Measurements from ENCODE around the gene SNX19. TPM values are rescaled to one million over a fixed set of nuclear protein-coding genes. Genes with fewer than 3 reads are reported as not detected.
"Not testable (repeated sequence)": the region's sequence is repeated elsewhere in the genome, so short reads cannot be mapped to it uniquely, and the experiment has no call there.

Gene SNX19
- 52.1 TPM for polyA plus RNA-seq (ENCODE audit: insufficient read length)
- long read RNA-seq, donor 1, full-length matches to known transcripts: 4 of 24 reads
- long read RNA-seq, donor 1, partial matches to known transcripts: 20 of 24 reads
- long read RNA-seq, donor 1, other reads (novel, unspliced or antisense): 0 of 24 reads
- long read RNA-seq, donor 2, partial matches to known transcripts: 0 of 4 reads
- long read RNA-seq, donor 2, other reads (novel, unspliced or antisense): 0 of 4 reads
- long read RNA-seq, donor 3, full-length matches to known transcripts: 3 of 14 reads
- long read RNA-seq, donor 3, partial matches to known transcripts: 6 of 14 reads
- long read RNA-seq, donor 3, other reads (novel, unspliced or antisense): 5 of 14 reads
- long read RNA-seq, donor 4: 0 reads
- long read RNA-seq, donor 5, full-length matches to known transcripts: 2 of 9 reads
- long read RNA-seq, donor 5, partial matches to known transcripts: 7 of 9 reads
- long read RNA-seq, donor 5, other reads (novel, unspliced or antisense): 0 of 9 reads
- long read RNA-seq, donor 6, full-length matches to known transcripts: 3 of 21 reads
- long read RNA-seq, donor 6, partial matches to known transcripts: 18 of 21 reads
- long read RNA-seq, donor 6, other reads (novel, unspliced or antisense): 0 of 21 reads
- long read RNA-seq, donor 7, full-length matches to known transcripts: 6 of 26 reads
- long read RNA-seq, donor 7, partial matches to known transcripts: 20 of 26 reads
- long read RNA-seq, donor 7, other reads (novel, unspliced or antisense): 0 of 26 reads
- long read RNA-seq, donor 8, partial matches to known transcripts: 0 of 2 reads
- long read RNA-seq, donor 8, other reads (novel, unspliced or antisense): 0 of 2 reads

DNA sequence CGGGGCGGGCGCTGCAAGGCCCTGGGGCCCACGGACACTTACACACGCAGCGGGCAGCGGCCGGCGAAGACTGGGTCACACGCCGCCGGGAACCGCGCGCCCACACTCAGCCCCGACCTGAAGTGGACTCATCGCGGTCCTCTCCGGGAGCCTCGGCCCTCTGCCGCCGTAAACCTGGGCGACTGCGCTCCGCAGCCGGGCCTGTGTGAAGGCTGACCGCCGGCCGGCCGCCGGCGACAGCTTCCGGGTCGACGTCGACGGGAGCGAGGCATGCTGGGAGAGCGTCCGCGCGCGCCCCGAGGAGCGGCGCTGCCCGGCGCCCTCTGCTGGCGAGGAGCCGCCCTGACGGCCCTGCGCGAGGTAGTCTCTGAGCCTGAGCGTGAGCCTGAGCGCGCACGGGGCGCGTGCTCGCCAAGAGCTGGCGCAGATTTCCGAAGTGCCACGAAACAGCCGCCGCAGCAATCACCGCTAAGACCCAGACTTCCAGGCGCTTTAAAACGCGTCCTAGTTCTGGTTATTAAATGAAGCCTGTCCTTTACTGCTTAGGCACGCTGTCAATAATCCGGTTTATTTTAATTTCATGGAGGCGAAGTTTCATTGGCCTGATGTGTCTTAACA is at the start of gene SNX19:
SNX19 (minus strand) TSS at position 242 of the 618 bp plus-strand sequence. CDS start 540 bp downstream, outside the sequence.
- DNase-seq: peak; percentile 89

DNA sequence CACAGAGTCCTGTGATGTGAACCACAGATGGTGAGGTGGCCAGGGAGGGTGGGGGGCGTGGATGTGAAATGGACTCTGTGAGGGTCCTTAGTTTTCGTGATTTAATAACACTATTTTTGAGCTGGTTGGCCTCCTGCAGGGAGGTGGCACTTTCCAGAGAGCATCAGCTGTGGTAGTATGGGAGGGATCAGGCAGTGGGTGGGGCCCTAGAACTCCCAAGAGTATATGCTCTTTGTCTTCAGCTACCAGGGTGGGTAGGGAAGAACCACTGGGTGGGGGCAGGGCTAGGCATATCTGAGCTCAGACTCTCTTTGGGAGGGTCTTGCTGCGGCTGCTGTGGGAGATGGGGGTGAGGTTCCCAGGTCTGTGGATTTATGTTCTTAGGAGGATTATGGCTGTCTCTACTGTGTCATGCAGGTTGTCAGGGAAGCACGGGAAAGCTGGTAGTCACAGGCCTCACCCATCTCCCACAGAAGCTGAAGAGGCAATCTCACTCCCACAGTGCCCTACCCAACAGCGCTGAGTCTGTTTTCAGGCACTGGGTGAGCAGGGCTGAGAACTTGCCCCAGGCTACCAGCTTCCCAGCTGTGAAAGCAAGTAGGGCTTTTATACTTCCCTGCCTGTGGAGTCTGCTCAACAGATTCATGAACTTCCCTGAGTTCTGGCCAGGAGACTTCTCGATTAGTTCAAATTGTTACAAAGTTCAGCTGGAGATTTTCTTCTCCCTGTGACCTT is 47.9 kb upstream of the SNX19 start:
- no peak for DNase-seq

DNA sequence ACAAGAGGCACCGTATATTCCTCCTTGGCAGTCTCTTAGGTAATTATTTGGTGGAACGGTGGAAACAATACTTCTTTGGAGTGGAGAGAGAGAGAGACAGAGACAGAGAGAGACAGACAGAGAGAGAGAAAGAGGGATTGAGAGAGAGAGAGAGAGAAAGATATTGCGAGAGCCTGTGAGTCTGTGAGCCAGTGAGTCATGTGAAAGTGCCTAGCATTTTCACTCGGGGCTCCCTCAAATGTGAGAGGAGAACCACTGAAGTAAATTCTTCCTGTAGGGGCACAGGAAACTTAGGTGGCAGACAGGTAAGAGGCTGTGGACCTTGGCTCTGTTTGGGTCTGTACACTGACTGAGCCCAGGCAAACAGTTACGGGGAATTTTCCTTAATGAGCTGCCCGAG is 31.6 kb upstream of the SNX19 start:
- DNase-seq: no peak

DNA sequence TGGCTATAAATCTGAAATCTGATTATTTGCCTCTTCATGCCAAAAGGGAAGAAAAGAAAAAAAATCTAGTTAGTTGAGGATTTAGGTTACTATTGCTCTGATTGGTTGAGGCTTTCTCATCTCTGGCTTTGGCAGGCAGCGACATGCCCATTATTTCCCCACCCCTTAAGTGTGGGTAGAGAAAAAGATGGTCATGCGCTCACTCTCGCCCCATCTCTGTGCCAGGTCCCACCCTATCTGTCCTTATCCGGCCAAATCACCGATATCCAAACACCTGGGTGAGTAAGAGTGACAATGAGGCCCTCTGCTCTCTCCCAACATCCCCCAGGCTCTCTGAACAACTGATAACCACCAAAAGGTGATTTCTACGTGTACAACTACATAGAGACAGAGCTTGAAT is 31.2 kb upstream of the SNX19 start:
- DNase-seq: no peak

GRCh38 chr11:130947058-130947457 is 30.8 kb upstream of the SNX19 start:
- DNase-seq: no peak

DNA sequence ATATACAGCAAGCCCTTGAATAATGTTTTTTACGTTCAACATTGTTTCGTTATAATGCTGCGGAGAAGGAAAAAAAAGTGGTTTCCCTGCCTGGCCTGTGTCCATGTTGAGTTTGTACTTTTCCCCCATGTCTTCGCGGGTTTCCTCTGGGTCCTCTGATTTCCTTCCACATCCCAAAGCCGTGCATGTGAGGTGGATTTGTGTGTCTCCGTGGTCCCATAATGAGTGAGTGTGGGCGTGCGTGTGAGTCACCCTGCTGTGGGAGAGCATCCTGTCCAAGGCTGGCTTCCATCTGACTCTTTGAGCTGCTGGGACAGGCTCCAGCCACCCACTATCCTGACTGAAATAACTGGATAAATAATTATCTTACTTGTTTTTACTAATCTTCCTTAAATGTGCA is 29.6 kb upstream of the SNX19 start:
- no peak for DNase-seq

- no peak for DNase-seq
These were observed 24.4 kb upstream of the SNX19 start for GRCh38 chr11:130940706-130941105.

DNA sequence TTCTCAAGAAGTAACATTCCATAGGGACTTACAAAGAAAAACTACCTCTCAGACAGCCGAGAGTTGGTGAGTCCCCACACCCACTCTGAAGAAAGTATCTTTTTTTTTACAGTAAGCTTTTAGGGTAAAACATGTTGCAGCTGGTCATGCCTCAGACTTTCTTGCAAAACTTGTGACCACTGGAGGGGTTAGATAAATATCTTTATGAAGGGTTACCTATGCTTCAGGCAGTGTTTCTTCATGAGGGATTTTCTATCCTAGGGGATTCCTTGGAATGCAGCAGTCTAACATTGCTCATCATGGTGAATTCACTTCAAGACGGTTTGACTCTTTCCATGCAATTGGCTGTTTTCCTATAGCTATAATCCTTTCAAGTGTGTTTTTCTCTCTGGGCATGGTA is 20.8 kb upstream of the SNX19 start:
- no peak for DNase-seq

DNA sequence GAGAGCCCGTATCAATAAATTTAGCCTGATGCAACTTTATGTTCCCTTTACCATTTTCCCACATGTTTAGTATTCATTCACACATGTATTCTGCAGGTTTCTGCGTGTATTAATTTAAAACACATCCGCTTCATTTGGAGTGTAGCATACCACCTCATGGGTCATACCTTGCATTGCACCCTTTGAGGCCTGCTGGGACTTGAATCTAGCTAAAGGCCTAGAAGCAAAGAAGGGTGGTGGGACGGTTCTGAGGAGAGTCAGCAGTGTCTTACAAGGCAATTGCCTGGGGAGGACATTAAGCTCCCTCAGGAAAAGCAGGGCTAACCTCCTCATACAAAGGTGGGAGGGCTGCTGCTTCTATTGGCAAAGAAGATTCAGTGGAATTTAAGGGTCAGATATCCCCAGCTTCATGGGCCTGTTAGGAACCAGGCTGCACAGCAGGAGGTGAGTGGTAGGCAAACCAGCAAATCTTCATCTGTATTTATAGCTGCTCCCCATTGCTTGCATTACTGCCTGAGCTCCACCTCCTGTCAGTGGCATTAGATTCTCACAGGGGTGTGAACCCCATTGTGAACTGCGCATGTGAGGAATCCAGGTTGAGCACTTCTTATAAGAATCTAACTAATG is 15.9 kb upstream of the SNX19 start:
- DNase-seq: no peak

DNA sequence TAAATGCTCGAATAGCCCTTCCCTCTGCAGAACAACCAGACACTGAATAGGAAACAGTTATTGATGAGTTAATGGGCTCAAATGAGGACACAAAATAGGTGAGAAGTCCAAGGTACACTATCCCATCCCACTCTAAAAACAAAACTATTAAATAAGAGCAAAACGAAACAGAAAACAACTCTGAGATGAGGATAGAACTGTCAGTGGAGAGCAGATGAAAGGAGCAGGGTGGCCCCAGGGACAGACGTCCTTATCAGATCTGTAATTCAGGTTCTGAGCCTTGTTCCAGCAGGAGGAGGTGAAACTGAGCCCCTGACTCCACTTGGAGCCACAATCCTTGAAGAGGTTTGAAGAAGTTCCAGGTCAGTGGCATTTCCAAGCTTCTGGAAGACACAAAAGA is 8.5 kb upstream of the SNX19 start:
- DNase-seq: no peak

GRCh38 chr11:130920612-130921011 is 4.3 kb upstream of the SNX19 start:
- DNase-seq: not testable (repeated sequence)

GRCh38 chr11:130918081-130918480 is 1.8 kb upstream of the SNX19 start:
- DNase-seq: no peak

DNA sequence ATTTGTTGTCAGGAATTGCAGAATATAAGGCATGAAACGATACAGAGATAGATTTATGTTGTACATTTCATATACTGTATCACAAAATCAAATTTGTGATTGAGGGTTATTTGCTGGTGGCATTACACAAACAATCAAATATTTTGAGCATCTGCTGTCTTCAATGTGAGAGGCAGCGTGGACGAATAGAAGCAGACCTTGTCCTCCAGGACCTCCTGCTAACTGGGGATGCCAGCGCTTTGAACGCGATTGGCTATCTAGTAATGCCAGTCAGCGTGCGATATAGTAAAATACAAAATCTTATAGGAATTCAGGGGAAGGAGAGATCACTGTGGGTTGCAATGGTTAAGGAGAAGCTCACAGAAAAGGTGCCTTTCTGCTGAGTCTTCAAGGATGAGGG is 631 bp upstream of the SNX19 start:
- DNase-seq: no peak

DNA sequence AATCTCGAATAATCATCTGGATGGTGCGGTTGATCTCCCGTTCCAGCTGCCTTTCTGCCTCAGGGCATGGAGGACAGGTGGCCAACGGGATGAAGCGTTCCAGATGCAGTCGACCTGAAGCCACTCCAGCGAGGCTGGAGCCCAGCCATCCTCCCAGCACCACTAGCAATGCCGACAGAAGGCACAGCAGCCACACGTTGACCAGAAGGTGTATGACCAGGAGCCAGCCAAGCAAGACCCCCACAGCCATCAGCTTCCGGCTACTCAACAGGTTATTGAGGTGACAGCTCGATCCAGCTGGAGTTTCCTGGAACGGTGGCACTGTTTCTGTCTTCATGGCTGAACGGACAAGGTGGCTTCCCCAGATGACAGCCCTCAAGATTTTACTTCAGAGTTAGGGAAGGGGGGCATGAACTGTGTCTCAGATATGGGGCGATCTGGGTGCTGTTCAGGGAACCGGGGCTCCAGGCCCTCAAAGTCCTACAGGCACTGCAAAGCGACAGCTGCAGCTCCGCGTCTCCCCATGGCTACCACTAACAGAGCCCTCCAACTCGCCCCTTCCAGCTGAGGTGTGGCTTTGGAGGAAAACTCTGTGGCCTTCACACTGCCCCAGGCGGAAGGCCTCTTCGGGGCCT is 559 bp downstream of the SNX19 start:
- DNase-seq: no peak

GRCh38 chr11:130913268-130913667 is 3.0 kb downstream of the SNX19 start:
- DNase-seq: no peak

- DNase-seq: no peak
These were observed 3.7 kb downstream of the SNX19 start for GRCh38 chr11:130912552-130912951.

DNA sequence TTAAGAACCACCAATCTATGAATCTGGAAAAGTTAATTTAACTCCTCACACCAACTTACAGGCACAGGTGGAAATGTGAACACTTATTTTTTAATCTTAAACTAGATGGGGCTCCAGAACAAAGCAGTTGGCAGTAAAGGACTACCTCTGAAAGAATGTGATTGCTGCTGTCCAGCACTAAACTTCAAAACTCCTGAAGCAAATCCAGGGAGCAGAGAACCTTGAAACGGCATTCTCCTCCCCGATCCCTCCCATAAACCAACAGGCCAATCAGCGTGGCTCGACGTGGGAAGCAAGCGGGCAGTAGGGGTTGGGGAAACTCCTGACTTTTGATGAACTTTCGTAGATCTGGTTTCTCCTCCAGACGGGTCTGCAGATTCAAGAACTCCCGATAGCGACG is 5.0 kb downstream of the SNX19 start:
- no peak for DNase-seq

DNA sequence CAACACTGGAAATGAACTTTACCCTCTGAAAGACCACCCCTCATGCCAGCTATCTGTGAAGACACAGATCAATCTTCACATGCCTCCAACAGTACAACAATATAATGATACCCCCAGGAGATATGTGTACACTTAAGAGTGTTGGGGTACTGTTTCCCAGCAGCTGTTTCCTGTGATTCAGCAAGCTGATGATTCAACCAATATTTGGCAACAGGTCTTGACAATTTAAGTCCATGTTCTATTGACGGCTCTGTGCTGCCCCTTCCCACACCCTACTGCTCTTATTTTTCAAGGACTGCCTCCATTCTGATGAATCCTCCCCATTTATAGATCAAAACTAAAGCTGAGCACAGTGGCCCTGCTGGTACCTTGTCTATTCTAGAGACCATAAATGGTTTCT is 6.6 kb downstream of the SNX19 start:
- no peak for DNase-seq

GRCh38 chr11:130908770-130909625 is 7.3 kb downstream of the SNX19 start:
- no peak for DNase-seq

DNA sequence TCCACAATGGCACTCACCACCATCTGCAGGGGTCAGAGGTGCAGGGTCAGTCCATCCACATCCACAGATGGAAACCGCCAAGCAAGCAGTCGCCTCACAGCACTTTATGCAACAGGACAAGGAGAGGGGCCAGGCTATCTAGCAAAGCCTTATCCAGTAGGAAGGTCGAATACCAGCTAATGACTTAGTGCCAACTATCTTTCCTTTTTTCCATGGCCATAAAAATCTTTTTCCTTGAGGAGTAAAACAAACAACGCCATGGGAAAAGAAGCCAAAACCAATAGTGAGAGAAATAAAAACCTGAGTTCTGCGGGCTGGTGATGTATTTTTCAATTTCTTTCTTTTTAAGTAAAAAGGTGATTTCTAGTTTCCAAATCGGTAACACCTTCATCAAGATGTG is 8.2 kb downstream of the SNX19 start:
- no peak for DNase-seq

Data from left kidney (tissue), 8 donors.